GM18951 (cell line): ENCODE data around the gene FAM174C.

ENCODE experiments used
- POLR2A ChIP-seq: IDR thresholded peaks from 4 replicates; pipeline ENCODE4 v1.6.1; 2011; ENCODE audit warnings: mild to moderate bottlenecking; ENCODE audit not compliant: insufficient read length, insufficient read depth; ENCODE audit errors: extremely low read depth
- in situ Hi-C: fragments of 300-500 bp; cut with MboI; formaldehyde crosslinking; loops from one replicate; pipeline ENCODE4 v1.12.0; 2022; ENCODE audit warnings: low sequenced_read_pairs, mixed read lengths, inconsistent platforms; ENCODE audit not compliant: unreplicated experiment

The FAM174C gene

GRCh38 chr19:1258707-1259205, 16.6 kb upstream of the FAM174C start:
- no peak for TF ChIP-seq POLR2A
- in situ Hi-C loops: no loop called here

- in situ Hi-C loops: no loop called here
- TF ChIP-seq POLR2A: peak; percentile 82
These were observed 16.0 kb upstream of the FAM174C start for GRCh38 chr19:1259206-1259875.

GRCh38 chr19:1259876-1260748, 15.2 kb upstream of the FAM174C start:
- in situ Hi-C loops: no loop called here
- no peak for TF ChIP-seq POLR2A

- in situ Hi-C loops: no loop called here
- TF ChIP-seq POLR2A: peak; percentile 55
These were observed 14.4 kb upstream of the FAM174C start for GRCh38 chr19:1260749-1261537.

- in situ Hi-C loops: no loop called here
These were observed 13.9 kb upstream of the FAM174C start for GRCh38 chr19:1261538-1261797.

GRCh38 chr19:1261798-1262622, 13.3 kb upstream of the FAM174C start:
- TF ChIP-seq POLR2A: peak; percentile 1

More at GRCh38 chr19:1261538-1261797, 13.9 kb upstream of the FAM174C start:
- TF ChIP-seq POLR2A: no peak

GRCh38 chr19:1262623-1263123, 12.7 kb upstream of the FAM174C start:
- in situ Hi-C loops: no loop called here
- TF ChIP-seq POLR2A: no peak

More at GRCh38 chr19:1261798-1262622, 13.3 kb upstream of the FAM174C start:
- in situ Hi-C loops: no loop called here

- no peak for TF ChIP-seq POLR2A
- in situ Hi-C loops: no loop called here
These were observed 12.1 kb upstream of the FAM174C start for GRCh38 chr19:1263188-1263587.

GRCh38 chr19:1264801-1265614, 10.3 kb upstream of the FAM174C start:
- in situ Hi-C loops: no loop called here
- no peak for TF ChIP-seq POLR2A

GRCh38 chr19:1265615-1266128, 9.7 kb upstream of the FAM174C start:
- in situ Hi-C loops: no loop called here
- TF ChIP-seq POLR2A: no peak

- in situ Hi-C loops: no loop called here
- peak; percentile 32 for TF ChIP-seq POLR2A
These were observed 9.0 kb upstream of the FAM174C start for GRCh38 chr19:1266129-1266915.
